WTC11 (cell line): ENCODE measurements around the gene CLCF1. TPM values are rescaled to one million over a fixed set of nuclear protein-coding genes. Genes with fewer than 3 reads are reported as not detected.

ENCODE experiments used
- ATAC-seq: fragments of 200-7000 bp; cut with Tn5 transposase; 2 replicates; pipeline ENCODE4 v1.10.0; 2021; ENCODE audit warnings: mild to moderate bottlenecking, moderate library complexity
- CTCF ChIA-PET: fragments of 300-600 bp; sonication (Branson Sonifier 250); formaldehyde crosslinking; loops from one replicate; lab custom pipeline; 2021; ENCODE audit warnings: antibody characterized with exemption; lab: Charles Lee
- POLR2A ChIA-PET: fragments of 350-600 bp; sonication (Branson Sonifier 250); formaldehyde crosslinking; loops from one replicate; lab custom pipeline; 2021; ENCODE audit warnings: antibody characterized with exemption; lab: Charles Lee
- DNase-seq: peaks from one replicate; pipeline ENCODE4 v3.0.0; 2021; ENCODE audit warnings: low spot score
- H3K27ac Mint-ChIP-seq: 2 replicates; pipeline ENCODE4 v1.8.0; 2021; ENCODE audit warnings: mixed read lengths
- H3K27me3 Mint-ChIP-seq: 2 replicates; pipeline ENCODE4 v1.8.0; 2021; ENCODE audit warnings: low read depth, mild to moderate bottlenecking, moderate library complexity, mixed read lengths
- H3K36me3 Mint-ChIP-seq: 2 replicates; pipeline ENCODE4 v1.8.0; 2021; ENCODE audit warnings: mixed read lengths
- H3K4me1 Mint-ChIP-seq: 2 replicates; pipeline ENCODE4 v1.8.0; 2022; ENCODE audit warnings: mixed read lengths
- H3K4me3 Mint-ChIP-seq: 2 replicates; pipeline ENCODE4 v1.8.0; 2021; ENCODE audit warnings: mild to moderate bottlenecking, moderate library complexity, mixed read lengths
- H3K9me3 Mint-ChIP-seq: 2 replicates; pipeline ENCODE4 v1.8.0; 2021; ENCODE audit warnings: mixed read lengths
- ARID4B ChIP-seq: sonication (generic); formaldehyde crosslinking; IDR thresholded peaks from 2 replicates; pipeline ENCODE4 v1.8.0; 2023; ENCODE audit warnings: missing genetic modification reagents, mild to moderate bottlenecking, borderline replicate concordance
- ETV6 ChIP-seq: sonication (generic); formaldehyde crosslinking; IDR thresholded peaks from 2 replicates; pipeline ENCODE4 v1.8.1; 2022; ENCODE audit warnings: mild to moderate bottlenecking, missing genetic modification reagents
- IRF1 ChIP-seq: sonication (generic); formaldehyde crosslinking; IDR thresholded peaks from 2 replicates; pipeline ENCODE4 v1.8.0; 2023; ENCODE audit warnings: missing genetic modification reagents
- MXD4 ChIP-seq: fragments of 250-450 bp; sonication (Bioruptor Pico); IDR thresholded peaks from 2 replicates; pipeline ENCODE4 v1.8.0; 2021; ENCODE audit warnings: mild to moderate bottlenecking, moderate library complexity, borderline replicate concordance
- ZNF121 ChIP-seq: sonication (generic); formaldehyde crosslinking; IDR thresholded peaks from 2 replicates; pipeline ENCODE4 v1.8.0; 2023; ENCODE audit warnings: missing genetic modification reagents
- ZNF396 ChIP-seq: fragments of 250-450 bp; sonication (Bioruptor Pico); IDR thresholded peaks from 2 replicates; pipeline ENCODE4 v1.8.0; 2021; ENCODE audit warnings: mild to moderate bottlenecking, moderate library complexity, borderline replicate concordance
- total RNA-seq: library from RNA; stranded (reverse); gene quantifications from 3 replicates; pipeline ENCODE4 v1.2.3, GENCODE V29; 2021
- TF ChIP-seq, protein P1 (sequence below): fragments of 200-600 bp; IDR thresholded peaks from 2 replicates; pipeline ENCODE4 v1.8.0; 2022; ENCODE audit warnings: antibody characterized with exemption
- TF ChIP-seq, protein P2 (sequence below): sonication (generic); formaldehyde crosslinking; IDR thresholded peaks from 2 replicates; pipeline ENCODE4 v1.8.0; 2022; ENCODE audit warnings: mild to moderate bottlenecking, missing genetic modification reagents
- TF ChIP-seq, protein P3 (sequence below): sonication (generic); formaldehyde crosslinking; IDR thresholded peaks from 2 replicates; pipeline ENCODE4 v1.8.0; 2022; ENCODE audit warnings: missing genetic modification reagents

CLCF1 gene
- total RNA-seq, 1 experiment from 2014 or later, result 0.92 TPM

DNA sequence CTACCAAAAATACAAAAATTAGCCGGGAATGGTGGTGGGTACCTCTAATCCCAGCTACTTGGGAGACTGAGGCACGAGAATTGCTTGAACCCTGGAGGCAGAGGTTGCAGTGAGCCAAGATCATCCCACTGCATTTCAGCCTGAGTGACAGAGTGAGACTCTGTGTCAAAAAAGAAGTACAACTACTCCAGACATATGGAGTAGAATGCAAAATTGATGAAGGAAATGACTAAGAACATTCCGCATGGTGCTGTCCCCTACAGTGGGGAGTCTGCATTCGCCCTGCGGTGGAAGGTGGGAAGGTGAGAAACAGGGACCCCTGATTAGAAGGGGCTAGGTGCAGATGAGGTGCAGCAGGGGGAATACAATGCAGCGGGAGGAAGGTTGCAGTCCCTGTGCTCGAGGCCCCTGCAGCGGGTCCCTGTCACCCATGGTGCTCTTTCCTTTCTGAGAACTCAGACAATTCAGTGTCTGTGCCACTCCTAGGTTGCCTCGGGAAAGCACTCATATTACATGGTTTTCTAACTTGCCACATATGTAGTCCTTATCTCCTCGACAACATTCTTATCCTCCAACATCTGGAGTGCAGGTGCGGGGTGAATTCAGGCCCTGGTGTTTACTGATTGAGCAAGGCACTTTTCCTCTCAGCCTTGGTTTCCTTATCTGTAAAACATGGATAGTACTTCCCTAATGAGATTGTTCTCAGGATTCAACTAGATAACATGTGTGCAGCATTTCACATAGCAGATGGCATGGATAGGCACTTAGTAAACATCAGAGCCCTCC, 25.2 kb downstream of the CLCF1 start (continued):
- TF ChIP-seq ARID4B, result no peak

DNA sequence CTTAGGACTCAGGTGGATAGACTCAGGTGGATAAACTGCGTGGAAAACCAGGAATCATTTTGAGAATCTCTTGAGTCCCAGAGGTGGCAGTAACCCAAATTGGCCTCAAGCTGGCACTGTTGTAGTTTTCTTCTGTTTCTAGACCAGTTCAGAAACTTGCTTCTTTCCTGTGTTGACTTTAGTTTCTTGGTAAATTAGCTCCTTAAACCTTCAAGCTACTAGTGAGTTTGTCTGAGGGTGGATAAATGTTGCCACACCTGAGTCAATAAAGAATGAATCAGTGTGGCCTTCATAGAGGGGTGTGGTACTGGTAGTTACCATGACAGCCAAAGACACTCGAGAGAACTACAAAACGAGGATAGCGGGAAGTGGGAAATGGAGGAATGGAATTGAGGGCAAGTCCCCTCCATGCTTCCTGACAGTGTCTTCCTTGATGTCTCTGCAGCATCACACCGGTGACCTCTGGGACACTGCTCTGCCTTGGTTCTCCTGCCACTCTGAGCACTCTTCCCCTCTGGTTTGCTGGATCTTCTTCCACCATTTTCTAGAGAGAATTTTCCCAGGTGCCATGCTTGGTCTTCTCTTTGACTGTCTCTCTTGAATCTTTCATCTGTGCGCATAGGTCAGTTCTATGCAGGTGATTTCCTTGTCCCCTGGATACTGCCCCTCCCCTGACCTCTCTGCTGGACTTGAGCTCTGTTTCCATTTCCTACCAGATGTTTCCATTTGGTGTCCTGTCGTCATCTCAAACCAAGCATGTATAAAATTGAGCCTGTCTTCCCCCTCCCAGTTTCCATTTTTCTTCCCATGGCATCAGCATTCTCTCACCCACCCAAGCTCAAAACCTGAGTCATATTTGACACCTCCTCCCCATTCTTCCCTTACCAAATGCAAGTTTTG, 27.2 kb downstream of the CLCF1 start:
- H3K27me3 Mint-ChIP-seq, result peaks cover 10% of the 10 kb centered on the region
- peak overlapping the region; percentile 41; the same call in 1 of the 2 replicates for H3K27ac Mint-ChIP-seq
- peaks cover 9% of the 10 kb centered on the region for H3K4me1 Mint-ChIP-seq
- DNase-seq, result no peak
- H3K4me3 Mint-ChIP-seq, result no peak overlapping the region
- ATAC-seq, result peak; percentile 82
- POLR2A ChIA-PET, result interaction anchor here (0.6 kb wide), 1 partner anchor 27 kb away, joined by 5 read pairs; the partner anchor contains the start of gene CLCF1
- H3K9me3 Mint-ChIP-seq, result no peaks in the 10 kb centered on the region
- TF ChIP-seq MXD4 (CRISPR knock-in tag) (no peak), ETV6 (no peak), IRF1 (CRISPR knock-in tag) (no peak), ZNF121 (no peak), ARID4B (no peak), ZNF396 (CRISPR knock-in tag) (no peak)
- TF ChIP-seq, protein P1, sequence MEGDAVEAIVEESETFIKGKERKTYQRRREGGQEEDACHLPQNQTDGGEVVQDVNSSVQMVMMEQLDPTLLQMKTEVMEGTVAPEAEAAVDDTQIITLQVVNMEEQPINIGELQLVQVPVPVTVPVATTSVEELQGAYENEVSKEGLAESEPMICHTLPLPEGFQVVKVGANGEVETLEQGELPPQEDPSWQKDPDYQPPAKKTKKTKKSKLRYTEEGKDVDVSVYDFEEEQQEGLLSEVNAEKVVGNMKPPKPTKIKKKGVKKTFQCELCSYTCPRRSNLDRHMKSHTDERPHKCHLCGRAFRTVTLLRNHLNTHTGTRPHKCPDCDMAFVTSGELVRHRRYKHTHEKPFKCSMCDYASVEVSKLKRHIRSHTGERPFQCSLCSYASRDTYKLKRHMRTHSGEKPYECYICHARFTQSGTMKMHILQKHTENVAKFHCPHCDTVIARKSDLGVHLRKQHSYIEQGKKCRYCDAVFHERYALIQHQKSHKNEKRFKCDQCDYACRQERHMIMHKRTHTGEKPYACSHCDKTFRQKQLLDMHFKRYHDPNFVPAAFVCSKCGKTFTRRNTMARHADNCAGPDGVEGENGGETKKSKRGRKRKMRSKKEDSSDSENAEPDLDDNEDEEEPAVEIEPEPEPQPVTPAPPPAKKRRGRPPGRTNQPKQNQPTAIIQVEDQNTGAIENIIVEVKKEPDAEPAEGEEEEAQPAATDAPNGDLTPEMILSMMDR, result 0 out of 2 replicates have a peak, but pooled peaks have one; percentile 43
- TF ChIP-seq, protein P2, sequence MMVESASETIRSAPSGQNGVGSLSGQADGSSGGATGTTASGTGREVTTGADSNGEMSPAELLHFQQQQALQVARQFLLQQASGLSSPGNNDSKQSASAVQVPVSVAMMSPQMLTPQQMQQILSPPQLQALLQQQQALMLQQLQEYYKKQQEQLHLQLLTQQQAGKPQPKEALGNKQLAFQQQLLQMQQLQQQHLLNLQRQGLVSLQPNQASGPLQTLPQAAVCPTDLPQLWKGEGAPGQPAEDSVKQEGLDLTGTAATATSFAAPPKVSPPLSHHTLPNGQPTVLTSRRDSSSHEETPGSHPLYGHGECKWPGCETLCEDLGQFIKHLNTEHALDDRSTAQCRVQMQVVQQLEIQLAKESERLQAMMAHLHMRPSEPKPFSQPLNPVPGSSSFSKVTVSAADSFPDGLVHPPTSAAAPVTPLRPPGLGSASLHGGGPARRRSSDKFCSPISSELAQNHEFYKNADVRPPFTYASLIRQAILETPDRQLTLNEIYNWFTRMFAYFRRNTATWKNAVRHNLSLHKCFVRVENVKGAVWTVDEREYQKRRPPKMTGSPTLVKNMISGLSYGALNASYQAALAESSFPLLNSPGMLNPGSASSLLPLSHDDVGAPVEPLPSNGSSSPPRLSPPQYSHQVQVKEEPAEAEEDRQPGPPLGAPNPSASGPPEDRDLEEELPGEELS (CRISPR knock-in tag), result no peak
- TF ChIP-seq, protein P3, sequence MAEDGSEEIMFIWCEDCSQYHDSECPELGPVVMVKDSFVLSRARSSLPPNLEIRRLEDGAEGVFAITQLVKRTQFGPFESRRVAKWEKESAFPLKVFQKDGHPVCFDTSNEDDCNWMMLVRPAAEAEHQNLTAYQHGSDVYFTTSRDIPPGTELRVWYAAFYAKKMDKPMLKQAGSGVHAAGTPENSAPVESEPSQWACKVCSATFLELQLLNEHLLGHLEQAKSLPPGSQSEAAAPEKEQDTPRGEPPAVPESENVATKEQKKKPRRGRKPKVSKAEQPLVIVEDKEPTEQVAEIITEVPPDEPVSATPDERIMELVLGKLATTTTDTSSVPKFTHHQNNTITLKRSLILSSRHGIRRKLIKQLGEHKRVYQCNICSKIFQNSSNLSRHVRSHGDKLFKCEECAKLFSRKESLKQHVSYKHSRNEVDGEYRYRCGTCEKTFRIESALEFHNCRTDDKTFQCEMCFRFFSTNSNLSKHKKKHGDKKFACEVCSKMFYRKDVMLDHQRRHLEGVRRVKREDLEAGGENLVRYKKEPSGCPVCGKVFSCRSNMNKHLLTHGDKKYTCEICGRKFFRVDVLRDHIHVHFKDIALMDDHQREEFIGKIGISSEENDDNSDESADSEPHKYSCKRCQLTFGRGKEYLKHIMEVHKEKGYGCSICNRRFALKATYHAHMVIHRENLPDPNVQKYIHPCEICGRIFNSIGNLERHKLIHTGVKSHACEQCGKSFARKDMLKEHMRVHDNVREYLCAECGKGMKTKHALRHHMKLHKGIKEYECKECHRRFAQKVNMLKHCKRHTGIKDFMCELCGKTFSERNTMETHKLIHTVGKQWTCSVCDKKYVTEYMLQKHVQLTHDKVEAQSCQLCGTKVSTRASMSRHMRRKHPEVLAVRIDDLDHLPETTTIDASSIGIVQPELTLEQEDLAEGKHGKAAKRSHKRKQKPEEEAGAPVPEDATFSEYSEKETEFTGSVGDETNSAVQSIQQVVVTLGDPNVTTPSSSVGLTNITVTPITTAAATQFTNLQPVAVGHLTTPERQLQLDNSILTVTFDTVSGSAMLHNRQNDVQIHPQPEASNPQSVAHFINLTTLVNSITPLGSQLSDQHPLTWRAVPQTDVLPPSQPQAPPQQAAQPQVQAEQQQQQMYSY, result peak; percentile 98
- H3K36me3 Mint-ChIP-seq, result no peaks in the 10 kb centered on the region
- CTCF ChIA-PET, result interaction anchor here (0.5 to 6.6 kb wide), 28 partner anchors 9 to 243 kb away, joined by 3 to 61 read pairs (median 6); partner anchors contain the start of genes ANKRD13D, CLCF1, PPP1CA and RAD9A
